Fibroblast of pulmonary artery (primary cell): Measurements from ENCODE around the gene RNF7.
A peak's percentile ranks its signal among the peaks of the same experiment; 100 is the strongest.

ENCODE experiments used
- DNase-seq: peaks from one replicate; pipeline ENCODE4 v3.0.0-alpha.2; 2010; ENCODE audit warnings: low read depth
- H3K4me3 ChIP-seq: replicated peaks from 2 replicates; pipeline ENCODE4 v1.5.1; 2011; ENCODE audit warnings: low read depth, mild to moderate bottlenecking, control low read depth, low read length, moderate library complexity
- CTCF ChIP-seq: IDR thresholded peaks from 2 replicates; pipeline ENCODE4 v1.5.1; 2011; ENCODE audit warnings: mild to moderate bottlenecking, control low read depth, low read length, inconsistent platforms; ENCODE audit errors: missing control alignments

Gene RNF7

GRCh38 chr3:141764465-141764864, 26.4 kb downstream of the RNF7 start:
- no peak for DNase-seq
- no peak for TF ChIP-seq CTCF
- no peak overlapping the region for H3K4me3 ChIP-seq

GRCh38 chr3:141764986-141765385, 26.9 kb downstream of the RNF7 start:
- DNase-seq: peak; percentile 66
- no peak for TF ChIP-seq CTCF

GRCh38 chr3:141767066-141767465, 29.0 kb downstream of the RNF7 start:
- no peak overlapping the region for H3K4me3 ChIP-seq
- no peak for DNase-seq
- TF ChIP-seq CTCF: no peak

More at GRCh38 chr3:141764986-141765385, 26.9 kb downstream of the RNF7 start:
- no peak overlapping the region for H3K4me3 ChIP-seq

GRCh38 chr3:141769221-141769894, 31.3 kb downstream of the RNF7 start:
- no peak overlapping the region for H3K4me3 ChIP-seq
- peak; percentile 49 for DNase-seq
- TF ChIP-seq CTCF: no peak

- TF ChIP-seq CTCF: no peak
- no peak for DNase-seq
- H3K4me3 ChIP-seq: no peak overlapping the region
These were observed 35.6 kb downstream of the RNF7 start for GRCh38 chr3:141773676-141774075.

- TF ChIP-seq CTCF: no peak
- no peak overlapping the region for H3K4me3 ChIP-seq
- no peak for DNase-seq
These were observed 38.3 kb downstream of the RNF7 start for GRCh38 chr3:141776376-141776775.

- DNase-seq: no peak
- H3K4me3 ChIP-seq: no peak overlapping the region
- TF ChIP-seq CTCF: no peak
These were observed 38.8 kb downstream of the RNF7 start for GRCh38 chr3:141776885-141777284.
